ENCODE results near the gene CST7.

- no peak for TF ChIP-seq ZNF274 (IDR thresholded peaks at IDR 0.05; ENCODE audit: insufficient read depth, insufficient read length)
- TF ChIP-seq CTCF (IDR thresholded peaks at IDR 0.05 in 2 of 3, conservative IDR thresholded peaks at IDR 0.05 in 1 of 3; ENCODE audit: control insufficient read depth in 2 of 3, extremely low read depth in 1 of 3, insufficient read depth in 1 of 3, low read depth in 3 of 3, low read length in 3 of 3) = no peak
- TF ChIP-seq POLR2AphosphoS5 (IDR thresholded peaks at IDR 0.05; ENCODE audit: low read length) = no peak
- no peak for TF ChIP-seq SREBF2 (IDR thresholded peaks at IDR 0.05; ENCODE audit: low read length)
- no peak for TF ChIP-seq YY1 (IDR thresholded peaks at IDR 0.05; ENCODE audit: low read depth, low read length)
- no peak for TF ChIP-seq USF1 (IDR thresholded peaks at IDR 0.05; ENCODE audit: borderline replicate concordance, extremely low read length, insufficient read depth, low read depth, low read length)
Observed at GRCh38 chr20:24937579-24937978, 11.5 kb upstream of the CST7 start.
